HG03025 (cell line): ENCODE data around the gene ACTL8.

Experiments used
- ATAC-seq: cut with Tn5 transposase; IDR thresholded peaks from one replicate; pipeline ENCODE4 v1.9.1; 2021; ENCODE audit warnings: mild to moderate bottlenecking, moderate library complexity; ENCODE audit not compliant: unreplicated experiment, low FRiP score

The ACTL8 gene

DNA sequence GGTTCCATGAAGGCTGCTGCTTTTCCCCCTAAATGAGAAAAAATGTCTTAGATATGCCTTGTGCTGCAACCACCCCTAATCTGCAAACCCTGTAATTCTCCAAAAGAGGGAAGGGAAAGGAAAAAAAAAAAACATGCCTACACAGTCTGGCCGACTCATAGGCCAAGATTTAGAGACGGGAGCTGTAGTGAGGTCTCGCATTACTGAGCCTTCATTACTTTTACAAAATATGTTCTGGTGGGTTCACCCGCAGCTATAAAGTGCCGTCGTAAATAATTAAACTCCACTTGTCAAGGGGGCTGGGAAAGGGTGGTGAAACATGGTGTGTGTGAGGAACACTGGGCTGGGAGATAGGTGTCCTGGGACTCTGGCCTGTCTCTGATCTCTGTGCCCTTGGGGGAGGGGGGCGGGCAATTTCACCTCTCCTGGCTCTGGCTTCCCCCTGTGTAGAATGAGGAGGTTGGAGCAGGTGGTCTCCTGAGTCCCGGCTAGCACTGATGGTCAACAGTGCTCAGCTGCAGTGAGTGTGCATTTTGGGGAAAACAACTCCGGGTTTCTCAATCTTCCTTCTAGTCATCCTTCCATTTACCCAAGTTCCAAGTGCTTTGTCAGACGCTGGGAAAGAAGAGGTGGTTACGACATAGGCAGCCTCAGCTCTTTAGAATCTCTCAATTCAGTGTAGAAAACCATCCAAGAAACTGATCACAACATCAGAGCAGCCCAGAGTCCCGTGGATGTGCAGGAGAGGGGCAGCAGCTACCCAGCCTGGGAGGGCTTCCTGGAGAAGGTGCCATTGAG is 82.3 kb downstream of the ACTL8 start:
- no peak for ATAC-seq

GRCh38 chr1:17839641-17840196 is 84.6 kb downstream of the ACTL8 start:
- ATAC-seq: no peak

- ATAC-seq: no peak
These were observed 86.8 kb downstream of the ACTL8 start for GRCh38 chr1:17841944-17842343.

DNA sequence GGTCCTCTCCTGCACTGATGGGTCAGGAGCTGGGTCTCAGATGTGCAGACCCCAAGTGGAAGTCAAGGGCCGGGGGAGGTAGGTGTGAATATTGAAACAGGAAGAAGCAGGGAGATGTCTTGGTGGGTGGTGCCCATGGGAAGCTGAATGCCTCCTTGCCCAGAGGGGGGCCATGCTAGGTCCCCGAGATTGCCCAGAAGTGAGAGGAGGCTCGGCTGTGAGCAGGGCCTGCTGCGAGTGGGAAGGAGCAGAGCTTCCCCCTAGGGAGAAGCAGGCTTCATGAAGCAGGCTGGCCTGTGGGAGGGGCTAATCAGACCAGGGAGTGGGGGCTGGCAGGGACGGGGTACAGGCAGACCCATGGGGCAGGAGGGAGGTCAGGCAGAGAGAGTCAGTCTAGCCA is 87.6 kb downstream of the ACTL8 start:
- ATAC-seq: no peak

- no peak for ATAC-seq
These were observed 89.2 kb downstream of the ACTL8 start for GRCh38 chr1:17844185-17844826.

DNA sequence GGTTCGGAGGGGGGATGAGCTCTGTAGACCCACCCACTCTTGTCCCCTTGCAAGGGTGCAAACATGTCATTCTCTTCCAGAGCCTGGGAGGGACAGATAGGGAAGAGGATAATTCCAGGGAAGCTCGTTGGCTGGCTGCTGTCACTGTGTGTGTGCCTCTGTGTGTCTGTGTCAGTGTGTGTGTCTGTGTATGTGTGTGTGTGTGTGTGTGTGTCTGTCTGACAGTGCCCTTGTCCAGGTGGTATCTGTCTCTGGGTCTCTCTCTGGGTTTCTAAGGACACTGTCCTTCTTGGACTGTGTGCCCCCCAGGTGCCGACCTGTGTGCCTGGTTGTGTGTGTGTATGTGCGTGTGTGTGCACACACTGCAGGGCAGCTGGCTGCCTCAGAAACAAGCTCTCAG is 90.5 kb downstream of the ACTL8 start:
- ATAC-seq: no peak

- ATAC-seq: no peak
These were observed 91.2 kb downstream of the ACTL8 start for GRCh38 chr1:17846341-17846740.

GRCh38 chr1:17847111-17847510 is 92.0 kb downstream of the ACTL8 start:
- no peak for ATAC-seq

- ATAC-seq: no peak
These were observed 94.1 kb downstream of the ACTL8 start for GRCh38 chr1:17849216-17849615.

GRCh38 chr1:17851056-17851455 is 95.9 kb downstream of the ACTL8 start:
- no peak for ATAC-seq

- no peak for ATAC-seq
These were observed 97.2 kb downstream of the ACTL8 start for GRCh38 chr1:17852383-17852782.

DNA sequence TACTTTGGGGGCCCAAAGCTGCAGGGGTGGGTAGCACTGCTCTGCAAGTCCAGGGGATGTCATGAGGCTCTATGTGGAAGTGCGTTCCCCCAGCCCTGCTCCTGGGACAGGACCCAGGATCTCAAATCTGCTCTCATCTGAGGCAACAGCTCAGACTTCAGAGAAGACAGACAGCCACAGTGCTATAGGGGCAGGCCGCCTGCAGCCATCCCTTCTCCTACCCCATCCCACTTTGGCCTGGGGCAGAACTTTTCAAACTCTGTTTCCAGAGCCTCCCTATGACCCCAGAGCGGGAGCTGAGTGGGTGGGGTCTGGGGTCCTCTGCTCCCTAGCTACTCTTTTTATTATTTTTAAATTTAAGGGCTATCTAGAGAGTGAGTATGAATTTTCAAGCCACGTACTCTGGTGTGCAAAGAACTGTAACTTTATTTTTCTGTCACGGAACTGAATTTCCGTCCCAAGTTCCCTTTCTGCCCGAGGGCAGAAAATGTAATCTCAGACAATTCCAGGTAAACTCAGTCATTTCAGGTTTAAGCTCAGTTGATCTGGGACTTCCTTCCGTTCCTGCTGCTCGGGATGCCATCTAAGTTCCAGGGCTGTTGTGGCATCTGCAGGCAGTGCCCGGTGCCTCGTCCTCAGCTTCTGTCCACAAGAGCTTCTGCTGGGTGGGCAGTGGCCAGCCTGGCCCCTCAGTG is 98.3 kb downstream of the ACTL8 start:
- ATAC-seq: no peak

DNA sequence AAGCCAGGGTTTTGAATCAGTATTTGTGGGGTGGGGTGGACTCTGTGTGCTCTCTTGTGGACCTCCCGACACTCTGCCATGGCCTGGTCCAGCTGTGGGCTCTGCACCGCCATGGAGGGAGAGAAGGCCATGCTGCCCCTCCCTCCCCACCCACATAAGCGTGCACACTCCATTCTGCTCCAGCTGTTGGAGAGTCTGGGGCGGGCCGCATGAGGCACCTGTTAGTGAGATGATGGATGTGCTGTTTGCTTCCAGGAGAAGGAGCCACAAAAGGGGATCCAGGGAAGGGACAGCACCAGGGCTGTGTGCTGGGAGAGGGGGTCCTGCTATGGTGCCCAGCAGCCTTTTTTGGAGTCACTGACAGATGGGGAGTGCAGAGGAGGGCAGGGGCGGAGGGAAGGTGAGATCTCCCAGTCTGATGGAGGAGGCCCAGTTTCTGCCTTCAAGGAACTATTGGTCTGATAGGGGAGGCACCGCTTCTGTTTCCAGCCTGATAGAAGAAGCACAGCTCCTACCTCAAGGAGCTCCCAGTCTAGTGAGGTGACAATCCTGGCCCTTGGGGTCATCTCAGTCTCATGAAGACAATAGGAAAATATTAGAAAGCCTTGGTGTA is 101.5 kb downstream of the ACTL8 start:
- ATAC-seq: no peak

DNA sequence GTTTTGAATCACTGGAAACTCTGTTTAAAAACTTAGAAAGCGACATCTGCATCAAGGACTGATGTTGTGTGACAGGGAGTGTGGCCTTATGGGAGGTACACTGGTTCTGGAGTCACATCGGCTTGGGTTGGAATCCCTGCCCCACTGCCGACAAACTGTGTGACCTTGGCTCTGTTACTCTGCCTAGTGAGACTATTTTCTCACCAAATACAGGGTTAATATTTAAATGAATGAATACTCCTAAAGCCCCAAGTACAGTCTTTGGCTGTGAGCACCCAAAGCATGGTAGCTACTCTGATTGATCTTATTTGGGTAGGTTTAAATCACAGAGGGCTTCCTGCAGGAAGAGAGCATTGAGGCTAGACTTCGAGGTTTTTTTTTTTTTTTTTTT is 102.0 kb downstream of the ACTL8 start:
- no peak for ATAC-seq

DNA sequence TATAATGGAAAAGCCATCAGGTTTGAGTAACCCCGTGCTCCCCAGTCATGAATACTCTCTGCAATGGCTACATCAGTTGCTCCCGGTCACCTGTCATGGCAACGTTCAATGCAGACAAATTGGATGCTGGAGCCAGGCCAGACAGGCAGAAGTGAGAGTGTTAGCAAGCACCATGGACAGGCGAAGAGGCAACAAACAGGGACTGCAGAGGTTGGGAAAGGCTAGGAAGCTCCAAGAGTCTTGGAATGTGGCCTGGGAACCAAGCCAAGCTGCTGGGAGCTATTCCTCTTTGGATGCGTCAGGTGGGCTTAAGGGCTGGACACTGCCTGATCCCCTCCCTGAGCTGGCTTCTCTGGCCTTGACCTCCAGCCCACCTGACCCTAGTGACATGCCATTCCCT is 102.9 kb downstream of the ACTL8 start:
- ATAC-seq: no peak

DNA sequence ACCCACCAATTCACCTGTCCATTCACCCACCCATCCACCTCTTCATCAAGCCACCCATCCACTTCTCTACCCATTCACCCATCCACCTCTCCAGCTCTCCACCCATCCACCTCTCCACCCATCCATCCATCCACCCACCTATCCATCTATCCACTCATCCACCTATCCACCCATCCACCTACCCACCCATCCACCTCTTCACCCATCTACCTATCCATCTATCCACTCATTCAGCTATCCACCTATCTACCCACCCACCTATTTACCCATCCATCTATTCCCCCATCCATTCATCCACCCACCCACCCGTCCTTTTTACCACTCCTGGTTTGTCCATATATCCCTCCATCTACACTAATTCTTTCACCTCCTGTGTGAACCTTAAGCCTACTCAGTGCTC is 105.7 kb downstream of the ACTL8 start:
- ATAC-seq: no peak

DNA sequence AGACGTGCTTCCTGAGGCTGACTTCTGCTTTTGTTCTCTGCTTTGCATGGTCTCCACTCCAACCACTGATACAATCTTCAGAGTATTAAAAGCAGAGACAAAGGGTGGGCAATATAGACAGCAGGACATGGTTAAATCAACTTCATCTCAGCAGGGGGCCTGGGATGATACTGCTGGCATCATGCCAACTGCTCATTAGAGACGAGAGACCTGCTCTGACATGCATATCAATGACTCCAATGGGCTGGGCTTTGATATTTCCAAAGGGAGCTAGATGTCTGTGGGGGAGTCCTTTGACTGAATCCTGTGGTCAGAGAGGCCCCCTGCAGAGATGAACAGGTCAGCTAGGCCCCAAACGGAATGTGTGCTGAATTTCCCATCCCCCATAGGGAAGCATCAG is 106.6 kb downstream of the ACTL8 start:
- ATAC-seq: no peak

- no peak for ATAC-seq
These were observed 107.0 kb downstream of the ACTL8 start for GRCh38 chr1:17862121-17862520.

DNA sequence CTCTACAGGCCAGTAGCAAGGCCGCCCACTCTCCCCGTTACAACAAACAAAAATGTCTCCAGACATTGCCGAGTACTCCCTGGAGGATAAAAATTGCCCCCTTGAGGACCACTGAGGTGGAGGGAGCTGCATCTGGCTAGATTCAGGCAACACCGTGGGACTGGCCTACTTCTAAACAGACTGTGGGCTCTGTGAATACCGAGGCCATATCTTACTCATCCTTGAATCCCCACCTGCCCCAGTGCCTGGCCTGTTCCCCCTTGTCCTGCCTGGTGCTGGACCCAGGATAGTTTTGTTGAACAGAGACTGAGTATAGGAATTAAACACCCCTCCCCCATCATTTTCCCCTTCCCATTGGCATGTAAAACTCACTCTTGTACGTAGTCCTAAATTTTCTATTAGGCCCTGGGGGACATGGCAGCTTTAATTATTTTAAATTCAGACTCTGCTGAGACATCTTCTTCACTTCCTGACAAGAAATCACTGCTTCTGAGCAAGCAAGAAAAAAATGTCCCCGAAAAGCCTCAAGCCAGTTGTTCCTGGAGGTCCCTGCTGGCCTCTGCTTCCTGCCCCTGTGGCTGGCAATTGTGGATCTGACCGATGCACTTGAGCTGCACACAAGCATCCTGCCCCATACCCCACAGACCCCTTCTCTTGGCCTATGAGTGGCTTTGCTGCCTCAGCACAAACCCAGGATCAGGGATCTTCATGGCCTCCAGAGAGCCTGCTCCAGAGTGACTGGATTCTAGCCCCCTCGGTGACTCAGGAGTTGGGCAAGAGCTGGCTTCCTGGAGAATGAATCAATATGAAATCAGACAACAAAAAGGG is 111.0 kb downstream of the ACTL8 start:
- no peak for ATAC-seq

GRCh38 chr1:17866740-17867029 is 111.6 kb downstream of the ACTL8 start:
- ATAC-seq: no peak
